ENCODE data around the gene RAPGEF2.

The RAPGEF2 gene

DNA sequence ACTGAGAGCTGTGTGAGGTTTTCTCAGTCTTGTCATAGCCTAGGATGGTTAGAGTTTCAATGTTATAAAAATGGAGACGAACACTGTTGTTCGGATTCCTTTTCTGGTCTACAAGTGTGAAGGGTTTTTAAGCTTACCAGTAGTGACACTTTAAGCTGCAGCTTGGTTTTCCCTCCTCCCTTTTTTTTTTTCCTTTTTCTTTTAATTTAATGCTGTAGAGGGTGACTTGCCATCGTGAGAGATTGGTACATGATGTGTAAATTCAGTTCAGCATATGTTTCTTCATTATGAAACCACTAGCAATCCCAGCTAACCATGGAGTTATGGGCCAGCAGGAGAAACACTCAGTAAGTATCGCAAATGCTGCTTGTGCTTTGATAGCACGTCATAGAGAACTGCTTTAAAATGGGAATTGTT, 165.0 kb downstream of the RAPGEF2 start:
- no peak overlapping the region for H3K27ac Mint-ChIP-seq
- no peaks in the 10 kb centered on the region for H3K36me3 Mint-ChIP-seq (ENCODE audit: low read depth)
- no peak overlapping the region for H3K4me3 Mint-ChIP-seq
- no peak for TF ChIP-seq CTCF (IDR thresholded peaks at IDR 0.05; ENCODE audit: unreplicated experiment in 3 of 3)
- no peaks in the 10 kb centered on the region for H3K27me3 Mint-ChIP-seq (ENCODE audit: low read depth)
- no peaks in the 10 kb centered on the region for H3K9me3 Mint-ChIP-seq
- peaks cover 23% of the 10 kb centered on the region for H3K4me1 Mint-ChIP-seq

DNA sequence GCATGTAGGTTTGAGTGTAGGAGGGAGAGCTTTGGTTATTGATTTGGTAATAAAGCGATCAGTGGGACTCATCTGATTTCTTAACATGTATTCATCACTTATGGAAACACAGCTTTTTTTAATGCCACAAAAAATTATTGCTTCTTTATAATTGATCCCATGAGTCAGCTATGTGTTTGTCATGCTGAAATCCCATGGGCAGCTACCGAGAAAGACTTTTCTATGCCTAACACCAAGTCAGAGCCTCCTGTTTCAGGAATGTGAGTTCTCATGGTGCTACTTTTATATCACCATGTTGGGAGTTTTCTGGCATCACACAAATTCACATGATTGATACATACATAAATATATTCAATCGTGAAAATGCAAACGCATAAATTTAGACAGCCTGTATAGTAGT, 165.7 kb downstream of the RAPGEF2 start:
- no peak for TF ChIP-seq CTCF (IDR thresholded peaks at IDR 0.05; ENCODE audit: unreplicated experiment in 3 of 3)
- Mint-ChIP-seq H3K4me3 (no peak overlapping the region), H3K27me3 (ENCODE audit: low read depth) (no peaks in the 10 kb centered on the region), H3K9me3 (no peaks in the 10 kb centered on the region), H3K4me1 (peaks cover 30% of the 10 kb centered on the region), H3K27ac (no peak overlapping the region), H3K36me3 (ENCODE audit: low read depth) (no peaks in the 10 kb centered on the region)

DNA sequence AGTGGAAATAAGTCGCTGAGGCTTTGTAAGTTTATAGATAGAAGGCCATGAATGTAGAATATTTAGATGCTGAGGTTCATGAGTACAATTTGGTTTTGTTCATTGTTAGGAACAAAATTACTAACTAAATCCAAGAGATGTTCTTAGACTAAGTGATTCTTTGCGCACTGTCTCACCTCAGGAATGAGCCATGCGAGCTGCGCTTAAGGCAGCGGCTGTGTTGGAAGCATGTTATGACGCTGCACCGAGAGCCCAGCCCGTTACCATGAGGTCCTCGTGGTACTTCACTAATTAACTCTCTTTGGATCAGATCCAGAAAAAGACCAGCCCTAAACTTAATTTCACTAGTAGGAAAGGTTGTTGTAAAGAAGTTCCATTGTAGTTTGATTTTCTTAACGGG, 166.2 kb downstream of the RAPGEF2 start:
- H3K4me1 Mint-ChIP-seq: peaks cover 30% of the 10 kb centered on the region
- no peaks in the 10 kb centered on the region for H3K36me3 Mint-ChIP-seq (ENCODE audit: low read depth)
- H3K27ac Mint-ChIP-seq: no peak overlapping the region
- no peak for TF ChIP-seq CTCF (IDR thresholded peaks at IDR 0.05; ENCODE audit: unreplicated experiment in 3 of 3)
- no peaks in the 10 kb centered on the region for H3K27me3 Mint-ChIP-seq (ENCODE audit: low read depth)
- no peak overlapping the region for H3K4me3 Mint-ChIP-seq
- H3K9me3 Mint-ChIP-seq: no peaks in the 10 kb centered on the region

DNA sequence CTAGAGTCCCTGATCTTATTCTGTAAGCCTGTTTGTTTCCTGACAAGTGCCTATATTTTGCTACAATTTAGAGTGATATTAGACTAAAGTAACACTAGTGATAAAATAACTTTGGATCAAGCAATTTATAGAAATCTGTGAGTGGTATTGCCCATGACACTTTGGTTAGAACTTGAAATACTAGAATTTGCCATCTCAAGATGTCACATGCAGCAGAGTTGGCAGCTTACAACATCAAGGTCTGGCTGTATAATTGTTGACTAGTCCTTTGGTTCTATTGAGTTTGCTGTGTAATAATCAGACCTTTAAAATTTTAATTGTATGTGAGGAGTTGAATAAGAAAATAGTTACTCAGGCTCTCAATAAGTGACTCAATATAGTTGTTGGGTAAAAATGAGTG, 167.1 kb downstream of the RAPGEF2 start:
- Mint-ChIP-seq H3K4me3 (no peak overlapping the region), H3K36me3 (ENCODE audit: low read depth) (no peaks in the 10 kb centered on the region), H3K4me1 (peaks cover 33% of the 10 kb centered on the region), H3K27ac (no peak overlapping the region), H3K9me3 (no peaks in the 10 kb centered on the region), H3K27me3 (ENCODE audit: low read depth) (no peaks in the 10 kb centered on the region)
- TF ChIP-seq CTCF (IDR thresholded peaks at IDR 0.05; ENCODE audit: unreplicated experiment in 3 of 3): no peak

GRCh38 chr4:159271856-159272255, 169.0 kb downstream of the RAPGEF2 start:
- H3K27me3 Mint-ChIP-seq (ENCODE audit: low read depth): no peaks in the 10 kb centered on the region

More at GRCh38 chr4:159271856-159272255, 169.0 kb downstream of the RAPGEF2 start:
- H3K9me3 Mint-ChIP-seq: no peaks in the 10 kb centered on the region
- H3K4me3 Mint-ChIP-seq: no peak overlapping the region
- no peaks in the 10 kb centered on the region for H3K36me3 Mint-ChIP-seq (ENCODE audit: low read depth)
- H3K27ac Mint-ChIP-seq: peak overlapping the region; percentile 46 to 73 (median 68)
- no peak for TF ChIP-seq CTCF (IDR thresholded peaks at IDR 0.05; ENCODE audit: unreplicated experiment in 3 of 3)
- H3K4me1 Mint-ChIP-seq: peaks cover 25% of the 10 kb centered on the region
